ENCODE measurements around the gene PLCD4. TPM values are rescaled to one million over a fixed set of nuclear protein-coding genes. Genes with fewer than 3 reads are reported as not detected.

Gene PLCD4
- total RNA-seq, 3 donors from 2014 or later (not counting 1 experiment from before 2014, with no cell fraction given), result 0.43 to 0.83 (median 0.54) TPM

DNA sequence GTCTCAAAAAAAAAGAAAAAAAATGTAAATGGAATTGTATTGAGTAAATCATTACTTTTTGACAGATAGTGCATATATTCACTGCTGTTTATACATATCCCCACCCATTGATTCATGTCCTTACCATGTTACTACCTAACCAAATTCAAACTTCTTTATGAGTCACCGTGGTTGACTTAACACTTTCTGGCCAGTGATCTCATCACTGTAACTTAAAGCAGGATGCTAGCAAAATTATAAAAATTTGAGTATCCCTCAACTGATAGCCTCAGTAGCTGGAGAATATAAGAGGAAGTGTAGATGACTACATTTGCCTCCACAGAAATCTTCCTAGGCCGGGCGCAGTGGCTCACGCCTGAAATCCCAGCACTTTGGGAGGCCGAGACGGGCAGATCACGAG lies 25.6 kb upstream of the PLCD4 start:
- Mint-ChIP-seq H3K27me3 (ENCODE audit: low read depth in 2 of 2) (no peaks in the 10 kb centered on the region), H3K36me3 (peaks cover 6% of the 10 kb centered on the region), H3K4me1 (peaks cover 24 to 32% of the 10 kb centered on the region in 2 donors), H3K9me3 (no peaks in the 10 kb centered on the region), H3K27ac (peak overlapping the region; percentile 43 to 73), H3K4me3 (no peak overlapping the region)
- H3K36me3 ChIP-seq (ENCODE audit: control insufficient read depth, insufficient read depth, low read length), result peaks cover 55% of the 10 kb centered on the region
- intact Hi-C loops (cut with micrococcal nuclease), result no loop called here
- peak; percentile 57 to 88 (median 62) for ATAC-seq
- H3K4me1 ChIP-seq (ENCODE audit: control insufficient read depth, insufficient read depth, low read length), result no peaks in the 10 kb centered on the region
- TF ChIP-seq, protein P1, sequence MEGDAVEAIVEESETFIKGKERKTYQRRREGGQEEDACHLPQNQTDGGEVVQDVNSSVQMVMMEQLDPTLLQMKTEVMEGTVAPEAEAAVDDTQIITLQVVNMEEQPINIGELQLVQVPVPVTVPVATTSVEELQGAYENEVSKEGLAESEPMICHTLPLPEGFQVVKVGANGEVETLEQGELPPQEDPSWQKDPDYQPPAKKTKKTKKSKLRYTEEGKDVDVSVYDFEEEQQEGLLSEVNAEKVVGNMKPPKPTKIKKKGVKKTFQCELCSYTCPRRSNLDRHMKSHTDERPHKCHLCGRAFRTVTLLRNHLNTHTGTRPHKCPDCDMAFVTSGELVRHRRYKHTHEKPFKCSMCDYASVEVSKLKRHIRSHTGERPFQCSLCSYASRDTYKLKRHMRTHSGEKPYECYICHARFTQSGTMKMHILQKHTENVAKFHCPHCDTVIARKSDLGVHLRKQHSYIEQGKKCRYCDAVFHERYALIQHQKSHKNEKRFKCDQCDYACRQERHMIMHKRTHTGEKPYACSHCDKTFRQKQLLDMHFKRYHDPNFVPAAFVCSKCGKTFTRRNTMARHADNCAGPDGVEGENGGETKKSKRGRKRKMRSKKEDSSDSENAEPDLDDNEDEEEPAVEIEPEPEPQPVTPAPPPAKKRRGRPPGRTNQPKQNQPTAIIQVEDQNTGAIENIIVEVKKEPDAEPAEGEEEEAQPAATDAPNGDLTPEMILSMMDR (IDR thresholded peaks at IDR 0.05), result no peak
- H3K4me3 ChIP-seq (ENCODE audit: low read length), result no peak overlapping the region
- H3K9me3 ChIP-seq (ENCODE audit: control insufficient read depth, insufficient read depth, low read length), result no peaks in the 10 kb centered on the region
- H3K27ac ChIP-seq (ENCODE audit: low read length), result no peak overlapping the region
- H3K27me3 ChIP-seq (ENCODE audit: control insufficient read depth, insufficient read depth, low read length), result no peaks in the 10 kb centered on the region
- WGBS (ENCODE audit: insufficient coverage), result 50% methylated on average over 1 of the region's 7 CpGs
- DNase-seq, result no peak

DNA sequence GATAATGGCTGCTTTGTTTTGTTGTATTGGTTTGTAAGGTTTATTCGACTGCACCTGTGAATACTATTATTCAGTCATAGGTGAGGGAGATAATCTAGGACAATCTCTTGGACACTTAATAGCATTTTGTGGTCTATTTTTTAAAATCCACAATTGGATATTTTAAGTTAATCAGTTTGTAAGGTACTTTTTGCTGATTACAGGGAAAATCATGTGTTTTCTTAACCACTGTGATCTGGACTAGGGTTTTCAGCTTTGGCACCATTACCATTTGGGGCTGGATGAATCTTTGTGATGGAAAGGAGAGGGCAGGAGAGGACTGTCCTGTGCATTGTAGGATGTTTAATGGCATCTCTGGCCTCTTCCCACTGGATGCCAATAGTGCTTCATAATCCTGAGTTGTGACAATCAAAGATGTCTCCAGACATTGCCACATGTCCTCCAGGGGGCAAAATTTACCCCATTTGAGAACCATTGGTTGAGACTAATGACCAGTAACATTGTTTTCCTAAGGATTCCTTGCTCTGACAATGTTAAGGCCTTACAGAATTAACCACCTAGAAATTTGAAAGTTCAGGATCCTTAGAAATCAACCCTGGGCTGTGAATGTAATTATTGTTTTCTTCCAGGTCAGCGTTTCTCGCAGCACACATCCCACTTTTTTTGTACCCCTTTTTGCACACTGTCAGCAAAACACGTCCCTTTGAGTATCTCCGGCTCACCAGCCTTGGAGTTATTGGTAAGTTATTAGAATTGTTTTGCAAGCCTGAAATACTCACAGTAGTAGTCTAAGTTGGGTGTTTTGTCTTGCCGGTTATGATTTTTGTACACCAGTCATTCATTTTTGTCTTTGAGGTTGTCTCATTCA lies 23.5 kb upstream of the PLCD4 start:
- peaks cover 12% of the 10 kb centered on the region for H3K36me3 Mint-ChIP-seq

DNA sequence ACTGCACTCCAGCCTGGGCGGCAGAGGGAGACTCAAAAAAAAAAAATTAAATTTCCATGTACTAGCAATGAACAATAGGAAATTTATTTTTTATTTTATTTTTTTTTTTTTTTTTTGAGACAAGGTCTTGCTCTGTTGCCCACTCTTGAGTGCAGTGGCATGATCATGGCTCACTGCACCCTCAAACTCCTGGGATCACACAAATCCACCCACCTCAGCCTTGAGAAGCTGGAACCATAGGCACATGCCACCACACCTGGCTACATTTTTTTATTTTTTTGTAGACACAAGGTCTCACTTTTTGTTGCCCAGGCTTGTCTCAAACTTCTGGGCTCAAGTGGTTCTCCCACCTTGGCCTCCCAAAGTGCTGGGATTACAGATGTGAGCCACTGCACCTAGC lies 22.2 kb upstream of the PLCD4 start:
- Mint-ChIP-seq H3K36me3 (peaks cover 12% of the 10 kb centered on the region), H3K27me3 (ENCODE audit: low read depth in 2 of 2) (no peaks in the 10 kb centered on the region), H3K27ac (no peak overlapping the region), H3K9me3 (no peaks in the 10 kb centered on the region), H3K4me3 (no peak overlapping the region), H3K4me1 (peaks cover 8 to 10% of the 10 kb centered on the region in 2 donors)
- intact Hi-C loops (cut with micrococcal nuclease), result no loop called here
- Histone ChIP-seq H3K36me3 (ENCODE audit: control insufficient read depth, insufficient read depth, low read length) (peaks cover 80% of the 10 kb centered on the region), H3K9me3 (ENCODE audit: control insufficient read depth, insufficient read depth, low read length) (no peaks in the 10 kb centered on the region), H3K27me3 (ENCODE audit: control insufficient read depth, insufficient read depth, low read length) (no peaks in the 10 kb centered on the region), H3K4me3 (ENCODE audit: low read length) (no peak overlapping the region), H3K27ac (ENCODE audit: low read length) (no peak overlapping the region), H3K4me1 (ENCODE audit: control insufficient read depth, insufficient read depth, low read length) (no peaks in the 10 kb centered on the region)
- ATAC-seq, result no peak
- no CpG with 5 or more reads among the region's 1 CpG for WGBS (ENCODE audit: insufficient coverage)
- no peak for DNase-seq
- TF ChIP-seq, protein P1 (IDR thresholded peaks at IDR 0.05), result no peak

More for the DNA sequence above, 23.5 kb upstream of the PLCD4 start:
- no peak overlapping the region for H3K27ac ChIP-seq (ENCODE audit: low read length)
- WGBS (ENCODE audit: insufficient coverage), result 98% methylated on average over 5 of the region's 6 CpGs
- H3K27me3 ChIP-seq (ENCODE audit: control insufficient read depth, insufficient read depth, low read length), result no peaks in the 10 kb centered on the region
- peaks cover 71% of the 10 kb centered on the region for H3K36me3 ChIP-seq (ENCODE audit: control insufficient read depth, insufficient read depth, low read length)
- peaks cover 8 to 14% of the 10 kb centered on the region in 2 donors for H3K4me1 Mint-ChIP-seq
- intact Hi-C loops (cut with micrococcal nuclease), result no loop called here
- no peaks in the 10 kb centered on the region for H3K9me3 Mint-ChIP-seq
- DNase-seq, result no peak
- no peaks in the 10 kb centered on the region for H3K9me3 ChIP-seq (ENCODE audit: control insufficient read depth, insufficient read depth, low read length)
- no peak overlapping the region for H3K4me3 Mint-ChIP-seq
- H3K4me1 ChIP-seq (ENCODE audit: control insufficient read depth, insufficient read depth, low read length), result no peaks in the 10 kb centered on the region
- TF ChIP-seq, protein P1 (IDR thresholded peaks at IDR 0.05), result no peak
- peak overlapping the region; percentile 27 to 61 for H3K27ac Mint-ChIP-seq
- no peak for ATAC-seq
- H3K4me3 ChIP-seq (ENCODE audit: low read length), result no peak overlapping the region
- H3K27me3 Mint-ChIP-seq (ENCODE audit: low read depth in 2 of 2), result no peaks in the 10 kb centered on the region

All from natural killer cell (primary cell).